ENCODE data around the gene TSPAN9.

The TSPAN9 gene, protein sequence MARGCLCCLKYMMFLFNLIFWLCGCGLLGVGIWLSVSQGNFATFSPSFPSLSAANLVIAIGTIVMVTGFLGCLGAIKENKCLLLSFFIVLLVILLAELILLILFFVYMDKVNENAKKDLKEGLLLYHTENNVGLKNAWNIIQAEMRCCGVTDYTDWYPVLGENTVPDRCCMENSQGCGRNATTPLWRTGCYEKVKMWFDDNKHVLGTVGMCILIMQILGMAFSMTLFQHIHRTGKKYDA

GRCh38 chr12:3076730-3077571, at the start of gene TSPAN9:
TSPAN9 (plus strand) TSS chr12:3077379; CDS start chr12:3201194, 123,815 bp downstream.
- DNase-seq (ENCODE audit: low spot score), result peak; percentile 83

GRCh38 chr12:3028108-3028507, 49.1 kb upstream of the TSPAN9 start:
- DNase-seq (ENCODE audit: low spot score), result no peak

DNA sequence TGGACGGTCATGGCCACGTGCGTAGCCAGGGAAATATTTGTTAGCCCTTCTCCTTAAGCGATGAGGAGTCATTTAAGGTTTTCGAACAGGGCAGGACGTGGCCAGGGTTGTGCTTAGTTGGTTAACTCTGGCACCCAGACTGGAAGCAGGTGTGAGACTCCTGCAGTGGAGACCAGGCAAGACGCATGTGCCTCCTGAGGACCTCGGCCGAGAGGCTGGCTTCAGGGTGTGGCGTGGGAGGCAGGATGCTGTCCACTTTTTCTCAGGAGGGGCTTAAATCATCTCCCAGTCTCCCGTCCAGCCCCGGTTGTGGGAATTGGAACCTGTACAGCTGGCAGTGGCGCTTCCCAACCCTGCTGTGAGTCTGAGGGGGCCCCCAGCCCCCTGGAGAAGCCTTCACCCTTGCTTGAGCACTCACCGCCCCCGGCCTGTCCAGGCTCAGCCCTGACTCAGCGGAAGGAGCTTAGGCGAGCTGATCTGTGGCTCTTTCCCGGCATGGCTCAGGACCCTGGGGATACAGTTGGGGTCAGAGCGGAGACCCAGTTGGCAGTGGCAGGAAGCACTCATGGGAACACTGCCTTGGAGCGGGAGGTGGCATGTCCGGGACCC, 46.3 kb upstream of the TSPAN9 start:
- no peak for DNase-seq (ENCODE audit: low spot score)

DNA sequence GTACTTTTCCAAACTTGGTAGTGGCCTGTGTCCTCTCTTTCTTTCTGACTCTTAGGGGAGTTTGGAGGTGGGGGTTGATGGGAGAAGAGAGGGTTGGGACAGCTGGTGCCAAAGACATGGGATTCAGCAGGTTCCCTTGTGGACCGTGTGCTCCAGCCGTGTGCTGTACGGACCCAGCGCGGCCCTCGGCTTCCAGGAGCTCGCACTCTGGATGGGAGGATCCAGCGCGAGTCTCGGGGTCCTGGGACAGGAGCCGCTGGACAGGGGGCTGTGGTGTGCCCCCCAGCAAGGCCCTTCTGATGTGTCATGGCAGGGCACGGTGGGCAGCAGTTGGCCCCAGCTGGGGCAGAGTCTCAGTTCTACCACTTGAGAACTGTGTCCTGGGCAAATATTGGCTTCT, 45.0 kb upstream of the TSPAN9 start:
- DNase-seq (ENCODE audit: low spot score), result no peak

DNA sequence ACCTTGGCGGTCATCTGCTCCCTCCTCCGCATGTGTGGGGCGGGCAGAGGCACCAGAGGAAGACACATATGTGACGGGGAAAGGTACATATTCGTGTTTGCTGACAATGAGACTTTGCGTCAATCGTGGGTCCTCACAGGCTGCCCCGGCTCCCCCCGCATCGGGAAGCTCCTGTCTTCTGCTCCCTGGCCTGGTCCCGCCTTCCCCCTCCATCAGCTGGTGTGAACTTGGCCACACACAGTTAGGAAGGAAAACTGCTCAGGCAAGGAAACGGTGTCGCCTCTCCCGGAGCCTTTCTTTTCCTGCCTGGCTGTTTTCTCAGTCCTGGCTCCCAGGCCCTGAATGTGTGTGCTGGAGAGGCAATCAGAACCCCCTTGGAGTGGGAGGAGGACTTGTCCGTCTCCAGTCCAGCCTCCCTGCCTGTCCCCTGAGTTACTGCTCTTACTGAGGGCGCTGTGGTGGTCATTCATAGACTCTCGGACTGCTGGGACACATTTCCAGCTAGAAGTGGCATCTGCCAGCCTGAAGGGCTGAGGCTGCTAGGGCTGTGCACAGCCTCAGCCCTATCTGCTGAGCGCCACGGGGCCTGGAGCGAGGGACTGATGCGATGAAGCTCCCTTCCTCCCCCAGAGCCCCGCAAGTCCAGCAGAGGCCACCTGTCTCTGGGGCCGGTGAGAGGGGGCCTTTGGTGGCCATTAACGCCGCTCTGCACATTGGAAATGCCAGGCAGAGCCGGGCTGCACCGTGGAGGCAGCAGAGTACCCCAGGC, 44.2 kb upstream of the TSPAN9 start:
- no peak for DNase-seq (ENCODE audit: low spot score)

DNA sequence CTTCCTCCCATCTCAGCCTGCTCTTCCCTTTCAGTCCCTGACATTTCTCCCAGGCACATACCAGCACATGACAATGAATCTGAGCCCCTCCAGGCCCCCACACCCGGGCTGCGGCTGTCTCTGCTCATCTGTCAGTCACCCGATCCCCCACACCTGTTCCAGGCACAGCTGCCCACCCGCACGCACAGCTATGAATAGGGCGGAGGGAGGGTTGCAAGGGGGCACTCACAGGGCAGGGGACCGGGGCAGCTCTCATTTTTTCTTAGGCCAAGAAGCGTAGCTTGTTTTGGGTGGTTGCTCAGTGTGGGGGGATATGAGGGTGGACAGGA, 43.7 kb upstream of the TSPAN9 start:
- no peak for DNase-seq (ENCODE audit: low spot score)

DNA sequence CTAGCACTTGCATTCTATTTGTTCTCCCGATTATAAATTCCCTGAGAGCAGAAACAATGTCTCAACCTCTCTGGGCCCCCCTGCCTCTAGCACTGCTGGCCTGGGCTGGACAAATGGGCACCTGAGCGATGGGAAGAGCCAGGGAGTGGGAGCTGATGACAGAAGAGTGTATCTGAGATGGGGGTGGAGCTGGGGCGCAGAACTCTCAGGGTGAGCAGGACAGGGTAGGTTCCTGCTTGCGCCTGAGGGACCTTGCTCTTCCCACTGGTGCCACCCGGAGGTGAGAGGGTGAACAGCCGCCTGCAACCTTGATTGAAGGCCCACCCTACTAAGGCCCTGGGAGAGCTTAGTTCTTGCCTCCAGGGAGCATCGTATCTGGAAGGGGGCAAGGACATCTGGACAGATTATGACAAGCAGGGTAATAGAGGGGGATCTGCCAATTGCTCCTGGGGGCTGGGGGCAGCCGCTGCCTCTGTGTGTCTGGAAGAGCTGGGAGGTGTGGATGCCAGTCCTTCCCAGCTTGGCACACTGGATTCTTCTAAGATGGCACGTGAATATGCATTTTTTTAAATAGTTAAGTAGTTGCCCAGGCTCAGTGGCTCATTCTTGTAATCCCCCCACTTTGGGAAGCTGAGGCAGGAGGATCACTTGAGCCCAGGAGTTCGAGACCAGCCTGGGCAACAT, 43.0 kb upstream of the TSPAN9 start:
- DNase-seq (ENCODE audit: low spot score), result peak; percentile 93

GRCh38 chr12:3035171-3035570, 42.0 kb upstream of the TSPAN9 start:
- no peak for DNase-seq (ENCODE audit: low spot score)

DNA sequence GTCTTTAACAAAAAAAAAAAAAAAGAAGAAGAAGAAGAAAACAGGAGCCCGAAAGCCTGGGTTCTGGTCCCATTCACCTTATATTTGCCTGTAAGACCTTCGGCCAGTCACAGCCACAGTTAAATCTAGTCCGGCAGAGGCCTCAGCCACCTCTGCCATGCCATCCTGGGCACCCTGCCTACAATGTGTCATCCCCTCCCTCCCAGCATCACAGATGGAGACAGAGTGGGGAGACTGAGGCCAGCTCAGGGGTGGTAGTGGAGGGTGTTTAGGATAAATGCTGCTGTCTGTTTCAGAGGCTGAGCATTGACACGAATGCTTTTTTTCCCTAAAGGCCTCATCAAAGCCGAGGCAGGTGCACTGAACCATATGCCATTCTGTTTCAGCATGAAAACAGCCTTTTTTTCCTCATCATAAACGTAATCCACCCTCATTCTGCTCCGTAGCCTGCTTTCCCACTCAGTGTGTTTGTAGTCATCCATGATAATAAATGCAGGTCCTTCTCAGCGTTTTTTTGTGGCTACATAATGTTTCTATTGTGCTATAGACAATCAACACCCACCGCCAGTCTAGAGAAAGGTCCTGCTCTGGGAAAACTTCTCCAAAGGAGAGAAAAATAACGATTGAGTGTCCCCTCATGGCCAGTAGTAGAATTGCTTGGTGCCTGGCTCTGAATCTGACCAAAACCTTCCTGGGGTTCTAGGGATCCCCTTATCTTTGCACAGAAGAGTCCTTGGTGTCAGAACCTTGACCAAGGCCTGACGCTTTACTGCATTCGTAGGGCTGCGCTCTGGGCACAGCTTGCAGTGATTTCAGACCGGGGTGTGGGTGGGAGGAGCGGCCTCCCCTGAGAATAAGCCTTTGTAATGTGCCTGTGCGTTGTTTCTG, 41.1 kb upstream of the TSPAN9 start:
- DNase-seq (ENCODE audit: low spot score), result peak; percentile 56

DNA sequence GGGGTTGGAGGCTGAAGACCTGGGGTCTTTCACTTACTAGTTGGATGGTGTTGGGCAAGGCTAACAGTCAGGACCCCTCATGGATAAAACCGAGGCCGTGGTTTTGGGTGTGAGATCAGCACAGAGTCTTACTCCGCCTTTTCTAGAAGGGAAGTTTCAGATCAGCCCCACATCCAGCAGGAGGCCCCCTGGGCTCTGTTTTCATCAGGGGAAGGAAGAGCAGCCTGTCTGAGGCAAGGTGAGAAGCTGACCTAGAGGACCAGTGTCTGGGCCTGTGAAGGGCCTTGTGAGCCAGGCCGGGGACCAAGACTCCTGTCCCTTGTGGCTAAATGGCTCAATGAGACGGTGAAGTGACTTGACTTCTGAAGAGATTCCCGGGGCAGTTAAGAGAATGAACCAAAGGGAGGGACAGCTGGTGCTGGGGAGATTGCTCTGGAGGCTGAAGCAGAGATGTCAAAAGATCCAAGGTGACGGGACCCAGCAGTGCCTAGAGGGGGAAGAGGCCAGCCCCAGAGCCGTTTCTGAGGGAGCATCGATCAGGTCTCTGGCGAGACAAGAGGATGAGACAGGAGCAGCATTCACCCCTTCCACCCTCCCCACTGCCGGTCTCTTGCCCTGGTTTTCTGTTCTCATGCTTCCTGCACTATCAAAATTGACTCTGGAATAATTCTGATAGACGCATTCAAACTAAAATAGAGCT, 40.1 kb upstream of the TSPAN9 start:
- no peak for DNase-seq (ENCODE audit: low spot score)

- DNase-seq (ENCODE audit: low spot score), result no peak
Measured at GRCh38 chr12:3038166-3038565, 39.0 kb upstream of the TSPAN9 start.

- DNase-seq (ENCODE audit: low spot score), result no peak
Measured at GRCh38 chr12:3038926-3039510, 38.2 kb upstream of the TSPAN9 start.

DNA sequence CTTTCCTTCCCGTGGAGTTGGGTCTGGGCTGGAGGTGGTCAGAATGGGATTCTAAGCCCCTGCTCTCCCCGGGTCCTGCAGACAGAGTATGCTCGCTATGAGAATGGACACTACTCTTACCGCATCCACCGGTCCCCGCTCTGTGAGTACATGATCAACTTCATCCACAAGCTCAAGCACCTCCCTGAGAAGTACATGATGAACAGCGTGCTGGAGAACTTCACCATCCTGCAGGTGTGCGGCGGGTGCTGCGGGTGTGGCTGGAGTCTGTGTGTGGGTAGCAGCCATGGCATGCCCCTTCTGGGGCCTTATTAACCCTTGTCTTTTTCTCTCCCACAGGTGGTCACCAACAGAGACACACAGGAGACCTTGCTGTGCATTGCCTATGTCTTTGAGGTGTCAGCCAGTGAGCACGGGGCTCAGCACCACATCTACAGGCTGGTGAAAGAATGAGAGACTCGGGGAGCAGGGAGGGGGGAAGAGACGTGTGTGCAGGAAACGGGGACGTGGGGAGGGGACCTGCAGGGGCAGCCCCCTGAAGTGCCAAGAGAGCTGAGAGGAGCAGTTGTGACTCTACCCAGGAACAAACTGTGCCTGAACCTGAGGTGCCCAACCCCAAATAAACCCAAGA, 37.0 kb upstream of the TSPAN9 start:
- no peak for DNase-seq (ENCODE audit: low spot score)

DNA sequence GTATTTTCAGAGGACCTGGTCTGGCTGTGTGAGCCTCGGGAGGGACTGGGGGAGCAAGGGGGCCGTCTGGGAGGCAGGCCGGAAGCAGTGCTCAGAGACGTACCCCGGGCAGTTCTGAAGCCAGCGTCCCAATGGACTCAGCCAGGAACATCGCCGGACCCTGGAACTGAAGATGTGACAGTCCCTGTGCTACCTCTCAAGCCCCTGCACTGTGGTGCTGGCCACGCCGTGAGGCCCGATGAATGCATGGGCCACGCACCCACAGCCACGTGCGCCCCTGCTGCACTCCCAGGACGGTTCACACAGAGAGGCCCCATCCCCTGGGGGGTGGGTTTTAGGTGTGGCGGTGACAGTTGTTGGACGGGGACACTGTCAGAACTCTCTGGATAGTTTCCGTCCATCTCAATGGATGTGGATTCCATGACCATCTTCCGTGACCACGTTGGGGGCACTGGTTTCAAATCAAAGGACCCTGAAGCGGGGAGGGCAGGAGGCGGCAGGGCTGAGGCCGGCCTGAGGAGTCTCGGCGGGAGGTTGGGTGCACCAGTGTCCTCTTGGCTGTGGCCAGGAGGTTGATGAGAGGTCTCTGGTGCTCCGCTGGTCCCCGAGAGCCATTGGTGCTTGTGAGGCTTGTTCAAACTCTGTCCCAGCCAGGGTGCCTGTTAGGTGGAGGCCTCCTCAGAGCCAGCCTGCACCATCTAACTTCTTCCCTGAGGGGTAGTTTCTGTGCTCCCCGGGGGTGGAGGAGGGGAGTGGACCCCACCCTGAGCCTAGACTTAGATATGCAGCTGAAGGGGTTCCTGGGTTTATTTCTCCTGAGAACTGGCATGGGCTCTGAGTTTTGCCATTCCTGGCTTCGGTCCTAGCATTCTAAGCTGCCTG, 36.3 kb upstream of the TSPAN9 start:
- DNase-seq (ENCODE audit: low spot score), result no peak

- peak; percentile 95 for DNase-seq (ENCODE audit: low spot score)
Measured at GRCh38 chr12:3041558-3042164, 35.5 kb upstream of the TSPAN9 start.

DNA sequence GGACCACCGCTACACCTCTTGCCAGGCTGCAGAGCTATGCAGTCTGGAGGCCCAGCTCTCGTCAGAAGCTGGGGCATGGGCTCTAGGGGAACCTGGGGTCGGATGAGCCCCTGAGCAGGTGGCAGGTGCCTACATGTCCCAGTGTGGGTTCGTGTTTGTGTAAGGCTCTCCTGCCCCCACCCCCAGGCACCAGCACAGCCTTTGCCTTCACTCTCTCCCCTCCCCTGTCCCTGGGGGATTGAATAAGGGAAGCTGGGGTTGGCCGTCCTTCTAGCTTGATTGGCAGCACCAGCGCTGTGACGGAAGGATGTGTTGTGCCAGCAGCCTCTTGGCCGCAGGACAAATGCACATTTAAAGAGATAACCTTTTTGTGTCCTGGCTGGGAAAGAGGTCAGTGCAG, 34.8 kb upstream of the TSPAN9 start:
- no peak for DNase-seq (ENCODE audit: low spot score)

- DNase-seq (ENCODE audit: low spot score), result no peak
Measured at GRCh38 chr12:3042826-3043225, 34.4 kb upstream of the TSPAN9 start.

DNA sequence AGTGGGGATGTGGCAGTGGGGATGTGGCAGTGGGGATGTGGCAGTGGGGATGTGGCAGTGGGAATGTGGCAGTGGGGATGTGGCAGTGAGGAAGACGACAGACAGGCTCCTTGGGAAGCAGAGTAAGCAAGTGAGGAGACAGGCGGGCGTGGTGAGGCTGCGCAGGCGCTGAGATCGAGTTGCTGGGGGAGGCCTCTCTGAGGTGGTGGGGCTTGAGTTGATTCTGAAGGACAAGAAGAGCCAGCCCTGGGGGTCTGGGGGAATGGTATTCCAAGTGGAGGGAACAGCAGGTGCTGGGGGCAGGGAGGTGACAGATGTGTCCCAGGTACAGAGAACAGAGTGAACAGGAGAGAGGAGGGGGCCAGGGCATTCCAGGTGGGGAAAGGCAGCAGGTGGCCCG, 33.8 kb upstream of the TSPAN9 start:
- DNase-seq (ENCODE audit: low spot score), result no peak
